HEK293 (cell line): ENCODE data around the gene FRMPD2.

ENCODE experiments used
- CTCF ChIP-seq: fragments of 450-650 bp; formaldehyde crosslinking; IDR thresholded peaks from 2 replicates; pipeline ENCODE4 v1.5.1; 2016; ENCODE audit warnings: missing biosample characterization, missing genetic modification characterization
- PRDM2 ChIP-seq: fragments of 450-650 bp; formaldehyde crosslinking; IDR thresholded peaks from 2 replicates; pipeline ENCODE4 v1.5.1; 2016; ENCODE audit warnings: missing biosample characterization, missing genetic modification characterization, borderline replicate concordance
- TRIM28 ChIP-seq: IDR thresholded peaks from 2 replicates; pipeline ENCODE4 v1.6.1; 2011; ENCODE audit warnings: low read length, control low read depth, borderline replicate concordance
- ZNF76 ChIP-seq: fragments of 450-650 bp; formaldehyde crosslinking; IDR thresholded peaks from 2 replicates; pipeline ENCODE4; 2016; ENCODE audit warnings: low read depth, missing biosample characterization, missing genetic modification characterization, borderline replicate concordance
- ZNF792 ChIP-seq: fragments of 450-650 bp; formaldehyde crosslinking; IDR thresholded peaks from 2 replicates; pipeline ENCODE4 v1.5.1; 2016; ENCODE audit warnings: missing biosample characterization, missing genetic modification characterization

- TF ChIP-seq ZNF792 (tag by site-specific recombination), result no peak
- no peak for TF ChIP-seq ZNF76 (tag by site-specific recombination)
- TF ChIP-seq CTCF (tag by site-specific recombination), result no peak
- no peak for TF ChIP-seq TRIM28
- TF ChIP-seq PRDM2, result no peak
Measured at GRCh38 chr10:48246501-48246900, 28.0 kb downstream of the FRMPD2 start.
